Thoracic aorta (tissue), 2 donors: ENCODE results near the gene PROM1. TPM values are rescaled to one million over a fixed set of nuclear protein-coding genes. Genes with fewer than 3 reads are reported as not detected.

Source experiments
- ATAC-seq: fragments of 150-250 bp; one replicate; pipeline ENCODE4 v1.8.0; 2017; ENCODE audit warnings: low read depth; ENCODE audit not compliant: insufficient number of reproducible peaks, low FRiP score
- DNase-seq: peaks from one replicate; pipeline ENCODE4 v3.0.0-alpha.2; 2020; ENCODE audit warnings: low spot score
- H3K27ac ChIP-seq, 2 donors: fragments of 200-600 bp; sonication (generic); 1 replicate in 1 of 2; 2 replicates in 1 of 2; pipeline ENCODE4 v1.5.1; 2016; ENCODE audit warnings: mild to moderate bottlenecking in 2 of 2, moderate library complexity in 2 of 2
- H3K27me3 ChIP-seq: fragments of 200-600 bp; sonication (generic); replicated peaks from 2 replicates; pipeline ENCODE4 v1.6.0; 2016; ENCODE audit warnings: mild to moderate bottlenecking; ENCODE audit not compliant: insufficient read depth
- H3K36me3 ChIP-seq: fragments of 200-600 bp; sonication (generic); one replicate; pipeline ENCODE4 v1.5.1; 2016
- H3K4me1 ChIP-seq, 2 donors: fragments of 200-600 bp; sonication (generic); 1 replicate in 1 of 2; 2 replicates in 1 of 2; pipeline versions ENCODE4 v1.5.1 to v1.6.0; 2016; ENCODE audit warnings: low read depth in 2 of 2, mild to moderate bottlenecking in 1 of 2; ENCODE audit not compliant: control insufficient read depth in 1 of 2
- H3K4me3 ChIP-seq: fragments of 200-600 bp; sonication (generic); 2 replicates; pipeline ENCODE4 v1.5.1; 2016; ENCODE audit warnings: mild to moderate bottlenecking
- H3K9me3 ChIP-seq: fragments of 200-600 bp; sonication (generic); 2 replicates; pipeline ENCODE4 v1.5.1; 2016
- total RNA-seq, 2 donors: library from RNA; depleted of rRNA; stranded (reverse); fragments of >200 nt; gene quantifications; one replicate each; pipeline versions ENCODE4 v1.1.0 to v1.2.3, GENCODE V29; 2016
- TF ChIP-seq, protein P1 (sequence below): fragments of 200-600 bp; sonication (generic); IDR thresholded peaks from one replicate; pipeline ENCODE4 v1.5.1; 2019; ENCODE audit warnings: antibody characterized with exemption

The PROM1 gene
- total RNA-seq, 2 donors from 2014 or later: 3.2 to 7.1 TPM

DNA sequence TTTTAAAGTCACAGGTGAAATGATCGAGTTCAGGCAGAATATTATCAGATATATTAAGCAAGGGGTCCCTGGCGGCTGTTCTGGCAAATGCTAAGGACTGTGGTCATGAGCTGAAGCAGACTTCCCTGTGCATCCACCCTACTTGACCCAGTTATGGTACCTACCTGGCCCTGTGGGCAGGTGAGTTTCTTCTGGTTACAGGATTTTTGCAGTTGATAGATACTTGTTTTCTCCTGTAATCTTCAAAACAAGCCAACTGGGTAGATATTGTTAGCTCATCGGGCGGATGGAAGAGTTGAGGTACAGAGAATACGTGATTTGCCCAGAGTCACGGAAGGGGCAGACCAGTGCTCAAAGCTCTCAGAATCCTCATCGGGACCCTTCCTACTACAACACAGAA lies 18.5 kb upstream of the PROM1 start:
- Histone ChIP-seq H3K4me1 (peaks cover 0 to 17% of the 10 kb centered on the region in 2 donors), H3K4me3 (no peak overlapping the region), H3K9me3 (no peaks in the 10 kb centered on the region), H3K36me3 (no peaks in the 10 kb centered on the region), H3K27me3 (no peaks in the 10 kb centered on the region), H3K27ac (no peak overlapping the region)
- ATAC-seq: no peak
- TF ChIP-seq, protein P1, sequence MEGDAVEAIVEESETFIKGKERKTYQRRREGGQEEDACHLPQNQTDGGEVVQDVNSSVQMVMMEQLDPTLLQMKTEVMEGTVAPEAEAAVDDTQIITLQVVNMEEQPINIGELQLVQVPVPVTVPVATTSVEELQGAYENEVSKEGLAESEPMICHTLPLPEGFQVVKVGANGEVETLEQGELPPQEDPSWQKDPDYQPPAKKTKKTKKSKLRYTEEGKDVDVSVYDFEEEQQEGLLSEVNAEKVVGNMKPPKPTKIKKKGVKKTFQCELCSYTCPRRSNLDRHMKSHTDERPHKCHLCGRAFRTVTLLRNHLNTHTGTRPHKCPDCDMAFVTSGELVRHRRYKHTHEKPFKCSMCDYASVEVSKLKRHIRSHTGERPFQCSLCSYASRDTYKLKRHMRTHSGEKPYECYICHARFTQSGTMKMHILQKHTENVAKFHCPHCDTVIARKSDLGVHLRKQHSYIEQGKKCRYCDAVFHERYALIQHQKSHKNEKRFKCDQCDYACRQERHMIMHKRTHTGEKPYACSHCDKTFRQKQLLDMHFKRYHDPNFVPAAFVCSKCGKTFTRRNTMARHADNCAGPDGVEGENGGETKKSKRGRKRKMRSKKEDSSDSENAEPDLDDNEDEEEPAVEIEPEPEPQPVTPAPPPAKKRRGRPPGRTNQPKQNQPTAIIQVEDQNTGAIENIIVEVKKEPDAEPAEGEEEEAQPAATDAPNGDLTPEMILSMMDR: no peak
- DNase-seq: no peak

DNA sequence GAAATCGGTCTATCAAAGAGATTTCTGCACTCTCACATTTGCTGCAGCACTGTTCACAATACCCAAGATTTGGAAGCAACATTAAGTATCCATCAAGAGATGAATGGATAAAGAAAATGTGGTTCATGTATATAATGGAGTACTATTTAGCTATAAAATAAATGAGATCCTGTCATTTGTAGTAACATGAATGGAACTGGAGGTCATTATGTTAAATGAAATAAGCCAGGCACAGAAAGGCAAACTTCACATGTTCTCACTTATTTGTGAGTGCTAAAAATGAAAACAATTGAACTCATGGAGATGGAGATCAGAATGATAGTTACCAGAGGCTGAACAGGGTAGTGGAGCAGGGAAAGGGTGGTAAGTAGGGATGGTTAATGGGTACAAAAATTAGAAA lies 17.0 kb upstream of the PROM1 start:
- no peaks in the 10 kb centered on the region for H3K9me3 ChIP-seq
- no peak for ATAC-seq
- no peaks in the 10 kb centered on the region for H3K27me3 ChIP-seq
- H3K27ac ChIP-seq: no peak overlapping the region
- no peak for DNase-seq
- peaks cover 0 to 17% of the 10 kb centered on the region in 2 donors for H3K4me1 ChIP-seq
- H3K4me3 ChIP-seq: no peak overlapping the region
- TF ChIP-seq, protein P1: no peak
- H3K36me3 ChIP-seq: no peaks in the 10 kb centered on the region

DNA sequence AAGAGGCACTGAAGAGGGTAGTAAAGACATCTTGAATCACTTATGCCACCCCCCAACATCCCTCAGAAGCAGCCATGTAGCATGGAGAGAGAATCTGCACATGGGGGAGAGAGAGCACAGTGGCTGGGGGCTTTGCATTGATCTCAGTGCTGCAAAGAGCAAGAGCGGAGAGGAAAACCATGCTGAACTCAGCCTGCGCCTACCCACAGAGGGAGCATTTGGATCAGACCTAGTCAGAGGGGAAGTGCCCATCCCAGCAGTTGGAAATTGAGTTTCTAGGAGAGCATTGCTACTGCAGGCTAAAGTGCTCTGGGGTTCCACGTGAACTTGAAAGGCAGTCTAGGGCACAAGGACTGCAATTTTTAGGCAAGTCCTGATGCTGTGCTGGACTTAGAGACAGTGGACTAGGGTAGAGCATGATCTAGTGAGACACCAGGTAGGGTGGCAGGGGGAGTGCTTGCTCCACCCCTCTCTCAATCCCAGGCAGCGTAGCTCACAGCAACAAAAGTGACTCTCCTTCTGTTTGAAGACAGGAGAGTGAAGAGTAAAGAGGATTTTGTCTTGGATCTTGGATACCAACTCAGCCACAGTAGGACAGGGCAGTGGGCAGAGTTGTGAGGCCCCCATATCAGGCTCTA lies 9.0 kb upstream of the PROM1 start:
- DNase-seq (no peak), ATAC-seq (no peak)
- Histone ChIP-seq H3K4me1 (no peaks in the 10 kb centered on the region), H3K27ac (no peak overlapping the region), H3K36me3 (no peaks in the 10 kb centered on the region), H3K9me3 (no peaks in the 10 kb centered on the region), H3K4me3 (no peak overlapping the region), H3K27me3 (no peaks in the 10 kb centered on the region)
- TF ChIP-seq, protein P1: no peak

DNA sequence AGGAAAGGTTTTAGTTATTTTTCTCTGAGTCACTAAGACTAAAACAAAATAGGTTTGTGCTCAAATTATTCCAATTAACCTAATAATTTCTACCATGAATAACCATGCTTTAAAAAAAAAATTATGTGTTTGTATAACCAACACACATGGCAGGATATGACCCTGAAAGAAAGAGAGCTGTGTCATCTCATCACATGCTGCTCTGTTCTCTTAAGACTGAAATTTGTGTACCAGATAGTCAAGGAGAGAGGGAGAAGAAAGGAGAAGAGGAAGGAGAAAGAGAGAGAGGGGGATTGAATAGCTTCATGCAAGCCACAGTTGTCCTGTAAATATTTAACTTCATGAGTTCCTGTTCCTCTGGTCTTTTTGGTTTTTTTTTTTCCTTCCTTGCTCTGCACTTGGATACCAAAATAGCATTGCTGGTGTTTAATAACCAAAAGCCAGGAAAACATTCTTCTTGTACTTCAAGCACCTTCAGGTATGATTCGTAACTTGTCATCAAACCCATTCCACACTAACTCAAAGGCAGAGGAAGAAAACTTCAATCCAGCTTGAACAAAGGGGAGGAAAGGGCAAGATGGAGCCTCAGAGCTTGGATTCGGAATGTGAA lies 6.4 kb upstream of the PROM1 start:
- DNase-seq (no peak), ATAC-seq (no peak)

DNA sequence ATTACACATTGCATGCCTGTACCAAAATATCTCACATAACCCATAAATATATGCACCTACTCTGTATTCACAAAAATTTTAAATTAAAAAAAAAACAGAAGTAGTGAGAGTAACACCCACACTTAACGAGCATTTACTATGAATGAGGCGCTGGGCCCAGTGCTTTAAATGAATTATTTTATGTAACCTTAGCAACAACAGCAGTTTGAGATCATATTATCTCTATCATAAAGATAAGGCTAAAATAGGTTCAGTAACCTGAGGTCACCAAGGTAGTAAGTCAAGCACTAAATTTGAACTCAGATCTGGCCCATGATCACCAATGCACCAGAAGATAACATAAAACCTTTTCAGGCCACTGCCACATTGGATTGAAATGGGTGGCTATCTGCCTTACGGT lies 5.3 kb upstream of the PROM1 start:
- H3K36me3 ChIP-seq: no peaks in the 10 kb centered on the region
- TF ChIP-seq, protein P1: no peak
- H3K27me3 ChIP-seq: no peaks in the 10 kb centered on the region
- no peak overlapping the region for H3K4me3 ChIP-seq
- ATAC-seq (no peak), DNase-seq (no peak)
- no peaks in the 10 kb centered on the region for H3K4me1 ChIP-seq
- H3K9me3 ChIP-seq: no peaks in the 10 kb centered on the region
- H3K27ac ChIP-seq: no peak overlapping the region

More for the DNA sequence above, 6.4 kb upstream of the PROM1 start:
- Histone ChIP-seq H3K4me3 (no peak overlapping the region), H3K27ac (no peak overlapping the region), H3K4me1 (no peaks in the 10 kb centered on the region), H3K9me3 (no peaks in the 10 kb centered on the region), H3K36me3 (no peaks in the 10 kb centered on the region), H3K27me3 (no peaks in the 10 kb centered on the region)
- TF ChIP-seq, protein P1: no peak
